PFSK-1 (cell line): ENCODE data around the gene TAS2R4.

Experiments used
- FOXP2 ChIP-seq: optimal IDR thresholded peaks from 2 replicates; pipeline ENCODE3; 2011; ENCODE audit warnings: borderline replicate concordance, control low read depth, inconsistent platforms; ENCODE audit not compliant: insufficient read depth; ENCODE audit errors: extremely low read length, extremely low read depth
- POLR2AphosphoS5 ChIP-seq: IDR thresholded peaks from 2 replicates; pipeline ENCODE4 v1.6.1; 2012; ENCODE audit warnings: low read depth, mild to moderate bottlenecking, control low read depth, low read length, moderate library complexity
- REST ChIP-seq, 2 experiments: IDR thresholded peaks; 2 replicates each; pipeline versions ENCODE4 v1.6.1 to v1.8.0; 2011 to 2012; ENCODE audit warnings: low read depth in 2 of 2, low read length in 2 of 2, control low read depth in 1 of 2, inconsistent platforms in 1 of 2, mild to moderate bottlenecking in 1 of 2, moderate library complexity in 1 of 2; ENCODE audit not compliant: insufficient read depth in 1 of 2
- SIN3A ChIP-seq: IDR thresholded peaks from 2 replicates; pipeline ENCODE4 v1.6.1; 2012; ENCODE audit warnings: mild to moderate bottlenecking, low read length, moderate library complexity, borderline replicate concordance; ENCODE audit not compliant: insufficient read depth
- TAF1 ChIP-seq: IDR thresholded peaks from 2 replicates; pipeline ENCODE4 v1.6.1; 2012; ENCODE audit warnings: low read length, control low read depth, borderline replicate concordance; ENCODE audit not compliant: insufficient read depth

- TF ChIP-seq POLR2AphosphoS5: no peak
- TF ChIP-seq SIN3A: no peak
- no peak for TF ChIP-seq TAF1
- no peak for TF ChIP-seq REST (IDR thresholded peaks at IDR 0.05; ENCODE audit: insufficient read depth in 1 of 2, low read depth in 2 of 2, low read length in 2 of 2)
- no peak for TF ChIP-seq FOXP2
Observed at GRCh38 chr7:141752634-141753033, 23.8 kb upstream of the TAS2R4 start.
